HEK293T (cell line): ENCODE measurements around the gene MITF.

Experiments
- ELF4 ChIP-seq: fragments of 450-650 bp; IDR thresholded peaks from 2 replicates; pipeline ENCODE4 v1.6.1; 2017; ENCODE audit warnings: antibody characterized with exemption
- FOXM1 ChIP-seq: fragments of 450-650 bp; IDR thresholded peaks from 2 replicates; pipeline ENCODE4 v1.6.1; 2017; ENCODE audit warnings: mild to moderate bottlenecking, borderline replicate concordance
- PKNOX1 ChIP-seq: fragments of 450-650 bp; IDR thresholded peaks from 2 replicates; pipeline ENCODE4 v1.6.1; 2016

- TF ChIP-seq FOXM1 = no peak
- no peak for TF ChIP-seq ELF4
- 0 out of 2 replicates have a peak, but pooled peaks have one; percentile 3 for TF ChIP-seq PKNOX1
Measured at GRCh38 chr3:69914395-69914794, 175.1 kb downstream of the MITF start.
